GM10248 (cell line): ENCODE data around the gene SCYGR1.
"Not testable (repeated sequence)": the region's sequence is repeated elsewhere in the genome, so short reads cannot be mapped to it uniquely, and the experiment has no call there.

Experiments
- CTCF ChIA-PET: fragments of 300-600 bp; sonication (Branson Sonifier 250); formaldehyde crosslinking; extraction: SDS; loops from one replicate; lab custom pipeline; 2021; ENCODE audit warnings: antibody characterized with exemption; lab: Yijun Ruan, JAX
- POLR2A ChIA-PET: fragments of 350-650 bp; sonication (Branson Sonifier 250); formaldehyde crosslinking; extraction: SDS; loops from one replicate; lab custom pipeline; 2020; ENCODE audit warnings: antibody characterized with exemption; lab: Yijun Ruan, JAX
- DNase-seq: peaks from one replicate; pipeline ENCODE4 v3.0.0; 2012; ENCODE audit errors: extremely low spot score
- TF ChIP-seq, protein P1 (sequence below): IDR thresholded peaks from 2 replicates; pipeline ENCODE4 v1.5.1; 2012; ENCODE audit warnings: mild to moderate bottlenecking, low read depth; ENCODE audit errors: extremely low read depth, missing control alignments, control extremely low read depth

Gene SCYGR1

DNA sequence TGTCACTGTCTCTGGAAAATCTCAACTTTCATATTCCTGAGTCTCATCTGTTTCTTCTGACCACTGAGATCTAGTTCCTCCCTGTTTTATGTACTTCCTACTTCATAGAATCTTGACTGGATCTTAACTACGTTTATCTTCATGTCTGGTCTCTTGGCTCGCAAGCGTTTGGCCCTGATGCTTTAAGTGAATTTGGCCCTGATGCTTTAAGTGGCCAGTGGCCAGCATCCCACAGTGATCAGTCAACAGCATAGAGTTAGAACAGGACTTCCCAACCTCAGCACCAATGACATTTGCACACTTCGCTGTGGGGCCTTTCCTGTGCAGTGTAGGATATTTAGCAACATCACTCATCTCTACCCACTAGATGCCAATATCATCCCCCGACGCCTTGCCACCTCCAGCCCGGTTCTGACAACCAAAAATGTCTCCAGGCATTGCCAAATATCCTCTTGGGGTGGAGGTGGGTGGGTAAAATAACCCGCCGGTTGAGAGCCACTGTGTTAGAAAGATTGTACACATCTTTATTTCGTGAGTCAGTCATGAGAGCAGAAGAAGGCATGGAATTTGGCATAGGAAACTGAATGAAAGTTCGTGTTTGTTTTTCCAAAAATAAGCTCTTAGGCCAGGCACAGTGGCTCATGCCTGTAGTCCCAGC, 20.9 kb downstream of the SCYGR1 start:
- DNase-seq, result no peak
- TF ChIP-seq, protein P1, sequence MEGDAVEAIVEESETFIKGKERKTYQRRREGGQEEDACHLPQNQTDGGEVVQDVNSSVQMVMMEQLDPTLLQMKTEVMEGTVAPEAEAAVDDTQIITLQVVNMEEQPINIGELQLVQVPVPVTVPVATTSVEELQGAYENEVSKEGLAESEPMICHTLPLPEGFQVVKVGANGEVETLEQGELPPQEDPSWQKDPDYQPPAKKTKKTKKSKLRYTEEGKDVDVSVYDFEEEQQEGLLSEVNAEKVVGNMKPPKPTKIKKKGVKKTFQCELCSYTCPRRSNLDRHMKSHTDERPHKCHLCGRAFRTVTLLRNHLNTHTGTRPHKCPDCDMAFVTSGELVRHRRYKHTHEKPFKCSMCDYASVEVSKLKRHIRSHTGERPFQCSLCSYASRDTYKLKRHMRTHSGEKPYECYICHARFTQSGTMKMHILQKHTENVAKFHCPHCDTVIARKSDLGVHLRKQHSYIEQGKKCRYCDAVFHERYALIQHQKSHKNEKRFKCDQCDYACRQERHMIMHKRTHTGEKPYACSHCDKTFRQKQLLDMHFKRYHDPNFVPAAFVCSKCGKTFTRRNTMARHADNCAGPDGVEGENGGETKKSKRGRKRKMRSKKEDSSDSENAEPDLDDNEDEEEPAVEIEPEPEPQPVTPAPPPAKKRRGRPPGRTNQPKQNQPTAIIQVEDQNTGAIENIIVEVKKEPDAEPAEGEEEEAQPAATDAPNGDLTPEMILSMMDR, result no peak
- POLR2A ChIA-PET, result no interaction called here
- CTCF ChIA-PET, result no interaction called here

DNA sequence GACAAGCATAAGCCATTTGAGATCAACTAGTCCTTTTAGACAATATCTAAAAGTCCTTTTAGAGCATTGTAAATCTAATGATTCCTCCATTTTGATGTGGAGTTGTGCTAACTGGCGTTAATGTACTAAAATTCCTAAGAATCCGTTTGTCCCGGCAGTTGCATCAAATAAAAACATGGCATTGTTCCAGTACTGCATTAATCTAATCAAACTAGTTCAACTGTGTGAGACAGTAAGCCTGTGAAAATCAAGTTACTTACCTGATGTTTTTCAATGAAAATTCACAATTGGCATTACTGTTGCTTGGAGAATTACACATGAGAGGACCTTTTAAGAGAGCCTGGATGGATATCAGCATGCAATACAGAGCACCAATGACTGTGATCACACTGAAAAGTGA, 21.9 kb downstream of the SCYGR1 start:
- CTCF ChIA-PET, result no interaction called here
- TF ChIP-seq, protein P1, result no peak
- POLR2A ChIA-PET, result no interaction called here
- DNase-seq, result no peak

DNA sequence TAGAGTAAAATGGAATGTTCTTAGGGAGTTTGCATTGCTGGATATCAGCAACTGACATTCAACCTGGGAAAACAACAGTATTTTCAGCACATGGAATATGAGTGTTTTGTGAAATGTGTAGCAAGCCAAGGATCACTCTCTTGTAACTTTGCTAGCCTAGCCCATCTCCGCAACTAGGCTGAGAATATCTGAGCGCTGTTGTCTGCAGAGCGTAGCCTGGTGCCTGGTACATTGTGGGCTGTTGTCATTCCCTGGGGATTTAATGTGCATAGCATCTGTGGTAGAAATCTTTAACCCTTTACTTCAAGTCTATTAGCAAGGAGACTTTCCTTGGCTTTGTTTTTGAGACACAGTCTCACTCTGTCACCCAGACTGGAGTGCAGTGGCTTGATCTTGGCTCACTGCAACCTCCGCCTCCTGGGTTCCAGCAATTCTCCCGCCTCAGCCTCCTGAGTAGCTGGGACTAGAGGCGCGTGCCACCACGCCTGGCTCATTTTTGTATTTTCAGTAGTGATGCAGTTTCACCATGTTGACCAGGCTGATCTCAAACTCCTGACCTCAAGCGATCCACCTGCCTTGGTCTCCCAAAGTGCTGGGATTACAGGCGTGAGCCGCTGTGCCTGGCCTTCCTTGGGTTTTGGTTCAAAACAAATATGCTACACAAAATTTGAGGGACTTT, 23.0 kb downstream of the SCYGR1 start:
- DNase-seq, CTCF ChIA-PET, POLR2A ChIA-PET: not testable (repeated sequence)

DNA sequence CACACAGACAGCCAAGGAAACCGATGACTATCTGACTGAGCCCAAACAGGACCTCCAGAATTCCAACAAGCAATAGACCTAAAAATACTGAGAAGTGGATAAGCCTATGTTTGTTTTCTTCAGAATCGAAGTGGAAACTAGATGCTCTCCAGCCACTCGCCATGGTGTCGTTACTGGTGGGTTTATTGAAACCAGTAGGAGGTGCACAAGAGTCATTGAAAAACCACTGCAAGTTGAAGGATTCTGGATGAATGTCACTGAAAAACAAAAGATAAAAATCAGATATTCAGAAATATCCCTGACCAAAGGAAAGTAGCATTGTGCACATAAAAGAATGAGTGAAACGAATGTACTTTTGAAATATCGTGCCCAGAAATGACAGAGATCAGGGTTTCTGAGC, 24.0 kb downstream of the SCYGR1 start:
- CTCF ChIA-PET, result no interaction called here
- POLR2A ChIA-PET, result no interaction called here
- TF ChIP-seq, protein P1, result no peak
- DNase-seq, result no peak

DNA sequence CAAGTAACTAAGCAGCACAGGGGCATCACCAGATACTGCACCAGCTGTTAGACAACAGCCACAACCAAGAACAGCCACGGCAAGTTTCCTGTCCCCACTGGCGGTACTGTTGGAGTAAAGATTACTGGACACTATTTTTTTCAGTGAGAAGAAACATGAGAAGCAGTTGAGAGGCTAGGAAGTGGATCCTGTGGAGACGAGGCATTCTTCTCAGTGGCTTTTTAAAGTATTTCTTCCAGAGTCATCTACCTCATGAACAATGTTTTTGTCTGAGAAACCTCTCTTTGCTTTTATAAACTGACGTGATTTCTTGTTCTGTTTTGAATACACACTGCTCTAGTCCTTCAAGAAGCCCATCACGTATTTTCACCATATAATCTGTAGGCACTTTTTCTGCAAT, 27.4 kb downstream of the SCYGR1 start:
- DNase-seq, result no peak
- POLR2A ChIA-PET, result no interaction called here
- TF ChIP-seq, protein P1, result no peak
- CTCF ChIA-PET, result interaction anchor here (1.0 to 2.0 kb wide), 2 partner anchors 14 to 406 kb away, joined by 3 to 5 read pairs; no protein-coding TSS in a partner anchor

DNA sequence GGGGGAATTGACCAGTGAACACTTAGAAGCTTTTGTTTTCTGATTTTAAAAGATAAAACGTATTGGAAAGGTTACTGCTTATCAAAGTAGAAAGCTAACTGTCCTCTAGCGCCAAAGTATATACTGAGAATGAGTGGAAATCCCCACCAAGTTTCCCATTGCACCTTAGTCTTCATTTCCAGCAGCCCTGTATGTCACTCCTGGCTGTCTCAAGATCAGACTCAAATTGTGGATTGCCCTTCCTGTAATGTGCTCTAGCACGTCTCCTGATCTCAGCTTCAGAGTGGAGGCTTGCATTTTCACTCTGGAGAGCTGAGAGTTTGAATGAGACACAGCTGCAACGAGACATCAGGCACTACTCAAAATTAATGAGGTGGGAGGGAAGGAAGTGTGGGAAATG, 36.1 kb downstream of the SCYGR1 start:
- TF ChIP-seq, protein P1, result no peak
- DNase-seq, result peak; percentile 21
- ChIA-PET POLR2A (interaction anchor here (0.5 to 0.6 kb wide), 4 partner anchors 24 to 130 kb away, joined by 3 to 6 read pairs (median 4); no protein-coding TSS in a partner anchor), CTCF (interaction anchor here (0.8 to 7.8 kb wide), 6 partner anchors 14 to 119 kb away, joined by 3 to 57 read pairs (median 4); no protein-coding TSS in a partner anchor)
